Epithelial cell of prostate (primary cell): ENCODE measurements around the gene DLGAP1.

Experiments
- DNase-seq: peaks from one replicate; pipeline ENCODE4 v3.0.0-alpha.2; 2011; ENCODE audit warnings: low read depth, low spot score
- H3K27ac ChIP-seq: fragments of 450-650 bp; 2 replicates; pipeline ENCODE4 v1.5.1; 2017; ENCODE audit warnings: mild to moderate bottlenecking

DLGAP1 gene

DNA sequence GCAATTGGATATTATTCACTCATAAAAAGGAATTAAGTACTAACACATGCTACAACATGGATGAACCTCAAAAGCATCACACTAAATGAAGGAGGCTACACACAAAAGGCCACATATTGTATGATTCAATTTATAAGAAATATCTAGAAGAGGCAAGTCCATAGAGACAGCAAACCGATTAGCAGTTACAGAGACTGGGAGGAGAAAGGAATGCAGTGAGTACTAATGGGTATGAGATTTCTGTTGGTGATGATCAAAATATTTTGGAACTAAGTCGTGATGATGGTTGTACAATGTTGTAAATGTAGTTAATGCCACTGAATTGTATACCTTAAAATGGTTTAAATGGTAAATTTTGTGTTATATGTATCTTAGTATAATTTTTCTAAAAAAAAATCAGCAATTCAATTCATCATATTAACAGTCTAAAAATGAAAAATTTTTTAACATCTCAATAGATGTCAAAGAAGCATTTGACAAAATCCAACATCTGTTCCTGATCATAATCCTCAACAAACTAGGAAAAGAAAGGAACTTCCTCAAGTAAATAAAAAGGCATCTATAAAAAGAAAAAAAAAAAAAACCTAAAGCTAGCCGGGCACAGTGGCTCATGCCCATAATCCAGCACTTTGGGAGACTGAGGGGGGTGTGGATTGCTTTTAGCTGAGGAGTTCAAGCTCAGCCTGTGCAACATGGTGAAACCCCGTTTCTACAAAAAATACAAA is 907.1 kb downstream of the DLGAP1 start:
- H3K27ac ChIP-seq = no peak overlapping the region
- DNase-seq = no peak

DNA sequence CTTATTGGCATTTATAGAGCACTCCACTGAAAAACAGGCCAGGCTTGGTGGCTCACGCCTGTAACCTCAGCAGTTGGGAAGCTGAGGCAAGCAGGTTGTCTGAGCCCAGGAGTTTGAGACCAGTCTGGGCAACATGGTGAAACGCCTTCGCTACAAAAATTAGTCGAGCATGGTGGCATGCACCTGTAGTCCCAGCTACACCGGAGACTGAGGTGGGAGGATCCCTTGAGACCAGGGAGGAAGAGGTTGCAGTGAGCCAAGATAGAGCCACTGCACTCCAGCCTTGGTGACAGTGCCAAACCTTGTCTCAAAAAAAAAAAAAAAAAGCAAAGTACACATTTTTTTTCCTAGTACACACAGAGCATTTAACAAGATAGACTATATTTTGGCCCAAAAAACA is 909.0 kb downstream of the DLGAP1 start:
- DNase-seq = no peak
- H3K27ac ChIP-seq = no peak overlapping the region

DNA sequence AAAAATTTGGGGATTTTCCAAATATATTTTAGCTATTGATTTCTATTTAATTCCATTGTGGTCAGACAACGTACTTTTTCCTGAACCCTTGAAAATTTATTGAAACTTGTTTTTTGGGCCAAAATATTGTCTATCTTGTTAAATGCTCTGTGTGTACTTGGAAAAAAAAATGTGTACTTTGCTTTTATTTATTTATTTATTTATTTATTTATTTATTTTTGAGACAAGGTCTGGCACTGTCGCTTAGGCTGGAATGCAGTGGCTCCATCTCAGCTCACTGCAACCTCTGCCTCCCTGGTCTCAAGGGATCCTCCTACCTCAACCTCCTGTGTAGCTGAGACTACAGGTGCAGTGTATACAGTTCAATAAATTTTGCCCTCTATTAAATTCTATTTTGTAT is 910.6 kb downstream of the DLGAP1 start:
- no peak overlapping the region for H3K27ac ChIP-seq
- no peak for DNase-seq

DNA sequence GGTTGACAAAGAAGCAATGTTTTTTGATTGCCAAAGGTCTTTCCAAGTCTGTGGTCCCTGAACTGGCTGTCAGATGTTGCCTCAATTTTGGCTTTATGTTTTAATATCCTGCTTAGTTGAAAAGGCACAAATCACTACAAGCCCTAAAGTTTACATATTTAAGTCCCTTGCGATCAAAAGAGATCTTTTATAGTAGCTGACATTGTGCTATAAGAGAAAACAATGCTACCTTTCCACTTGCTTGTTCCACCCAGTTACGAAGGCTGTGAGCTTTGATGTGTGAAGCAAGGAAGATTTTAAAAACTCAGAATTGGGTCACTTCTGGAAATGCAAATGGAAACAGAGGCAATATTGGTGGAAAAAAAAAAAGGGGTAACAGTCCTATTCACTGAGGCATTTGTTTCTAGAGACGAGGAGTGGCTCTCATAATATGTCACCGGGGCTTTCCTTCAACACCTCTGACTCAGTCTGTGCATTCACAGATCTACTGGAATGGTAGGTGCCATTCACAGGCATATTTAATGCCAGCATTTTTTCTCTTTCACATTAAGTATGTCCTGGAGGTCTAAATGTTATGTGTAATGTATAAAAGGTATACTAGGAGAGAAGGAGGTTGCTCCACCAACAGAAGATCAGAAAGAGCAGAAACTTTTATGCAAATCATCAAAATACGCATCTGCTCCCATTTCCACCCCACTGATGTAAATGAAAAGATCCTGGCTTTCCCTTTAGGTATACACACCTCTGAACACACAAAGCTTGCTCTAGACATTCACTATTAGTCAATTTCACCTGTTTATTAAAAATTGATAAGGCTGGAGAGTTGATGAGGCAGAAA is 913.3 kb downstream of the DLGAP1 start:
- peak overlapping the region; percentile 15 for H3K27ac ChIP-seq
- no peak for DNase-seq

DNA sequence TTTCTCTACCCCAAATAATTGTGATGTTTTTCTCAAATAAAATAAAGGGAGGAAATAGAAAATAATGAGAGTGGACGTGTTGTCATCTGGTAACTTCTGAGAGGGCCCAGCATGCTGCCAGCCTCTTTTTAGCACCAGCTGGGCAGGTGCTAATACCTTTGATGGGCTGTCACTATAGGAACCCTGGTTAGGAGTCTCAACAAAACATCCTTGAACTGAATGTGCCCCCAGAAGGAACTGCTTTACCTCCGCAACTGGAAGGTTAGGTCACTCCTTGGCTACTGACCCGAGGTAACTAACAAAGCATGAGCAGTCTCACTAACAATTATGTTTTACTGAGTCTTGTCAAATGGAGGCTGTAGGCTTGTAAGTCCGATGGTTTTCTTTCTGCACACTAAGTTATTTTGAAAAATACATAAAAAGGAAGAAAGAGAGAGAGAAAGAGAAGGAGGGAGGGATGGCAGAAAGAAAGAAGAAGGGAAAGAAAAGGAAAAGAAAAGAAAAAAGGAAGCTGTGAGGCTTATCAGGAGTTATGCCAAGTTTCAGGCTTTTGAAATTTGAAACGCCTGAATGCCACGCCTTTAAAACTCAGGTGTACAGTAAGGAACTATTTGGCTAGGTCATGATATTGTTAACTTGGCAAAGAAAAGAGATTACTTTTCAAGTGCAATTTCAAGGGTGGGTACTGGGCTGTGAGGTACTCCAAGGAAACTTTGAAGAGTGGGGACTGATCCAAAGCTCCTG is 914.1 kb downstream of the DLGAP1 start:
- H3K27ac ChIP-seq = peak overlapping the region; percentile 15
- DNase-seq = peak; percentile 29

DNA sequence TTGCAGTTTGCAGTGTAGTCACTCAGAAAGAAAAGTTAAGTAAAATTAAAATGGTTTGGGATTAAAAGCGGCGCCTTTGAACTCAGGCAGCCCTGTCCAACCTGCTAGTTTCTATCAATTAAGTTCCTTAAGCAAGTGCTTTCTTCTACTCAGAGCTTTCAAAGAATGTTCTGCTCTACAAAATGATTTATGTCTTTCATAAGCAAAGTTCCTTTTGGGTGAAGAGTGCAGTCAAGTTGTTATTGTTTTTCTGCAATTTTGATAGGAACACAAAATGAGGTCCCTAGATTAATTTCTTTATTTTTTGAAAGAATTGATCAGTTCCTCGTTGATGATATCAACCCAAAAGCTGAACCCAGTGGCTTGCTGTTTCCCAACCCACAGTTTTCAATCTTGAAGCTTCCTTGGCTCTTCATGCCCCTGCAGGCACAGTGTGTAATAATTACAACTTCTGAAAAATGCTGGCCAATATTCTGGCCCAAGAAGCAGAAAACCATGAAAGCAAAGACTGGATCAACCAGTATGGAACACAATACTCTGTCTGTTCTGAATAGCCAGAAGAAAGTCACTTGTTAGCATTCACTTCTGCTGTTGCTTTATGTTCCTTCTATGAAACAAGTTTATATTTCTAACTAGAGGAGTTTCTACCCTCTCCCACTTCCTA is 916.0 kb downstream of the DLGAP1 start:
- no peak overlapping the region for H3K27ac ChIP-seq
- DNase-seq = no peak

DNA sequence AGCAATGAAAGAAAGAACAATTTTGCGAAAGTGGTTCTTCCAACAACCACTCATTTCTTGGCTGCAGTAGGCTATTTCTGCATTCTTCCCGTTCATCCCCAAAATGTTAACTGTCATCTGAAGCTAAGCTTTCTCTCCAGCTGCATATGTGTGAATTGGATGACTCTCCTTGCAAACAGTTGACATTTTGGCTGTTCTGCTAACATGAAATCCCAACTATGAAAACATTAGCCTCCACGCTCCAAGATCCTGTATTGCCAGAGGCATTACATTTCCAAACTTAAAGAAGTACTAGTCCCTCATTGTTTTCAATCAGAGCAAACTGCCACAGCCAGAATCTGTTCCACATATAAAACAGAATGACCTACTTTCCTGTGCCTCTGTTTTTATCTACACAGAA is 916.7 kb downstream of the DLGAP1 start:
- no peak overlapping the region for H3K27ac ChIP-seq
- no peak for DNase-seq

DNA sequence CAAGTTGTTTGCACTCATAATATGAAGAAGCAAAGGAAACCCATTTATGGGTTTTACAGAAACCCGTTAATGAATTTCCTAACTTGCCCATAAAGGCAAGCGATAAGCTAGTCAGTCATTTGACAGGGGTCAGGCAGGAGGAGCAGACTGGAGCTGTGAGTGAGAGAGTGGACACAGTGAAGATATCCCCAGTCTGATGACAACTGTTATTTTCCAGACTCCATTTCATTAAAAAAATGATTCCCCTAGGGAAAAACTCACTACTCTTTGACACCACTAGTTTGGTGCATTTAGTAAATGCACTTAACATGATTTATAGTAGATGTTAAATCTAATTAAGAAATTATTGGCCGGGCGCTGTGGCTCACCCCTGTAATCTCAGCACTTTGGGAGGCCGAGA is 924.3 kb downstream of the DLGAP1 start:
- H3K27ac ChIP-seq = no peak overlapping the region
- DNase-seq = no peak

DNA sequence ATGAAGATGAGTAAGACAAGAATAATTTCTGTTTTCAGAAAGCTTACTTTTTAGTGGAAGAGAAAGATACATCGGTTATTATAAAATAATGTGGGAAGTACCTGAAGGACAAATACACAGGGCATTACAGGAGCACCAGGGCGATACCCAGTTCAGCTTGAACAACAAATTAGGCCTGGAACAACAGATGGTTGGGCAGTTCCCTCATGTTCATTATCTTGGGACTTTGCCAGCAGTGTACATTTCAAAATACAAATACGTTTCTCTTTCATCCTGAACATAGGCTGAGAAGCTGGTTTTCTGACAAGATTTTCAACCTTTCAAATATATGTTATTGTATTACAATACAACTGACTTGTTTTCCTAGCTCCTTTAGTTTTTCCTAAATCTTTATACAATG is 925.5 kb downstream of the DLGAP1 start:
- no peak overlapping the region for H3K27ac ChIP-seq

DNA sequence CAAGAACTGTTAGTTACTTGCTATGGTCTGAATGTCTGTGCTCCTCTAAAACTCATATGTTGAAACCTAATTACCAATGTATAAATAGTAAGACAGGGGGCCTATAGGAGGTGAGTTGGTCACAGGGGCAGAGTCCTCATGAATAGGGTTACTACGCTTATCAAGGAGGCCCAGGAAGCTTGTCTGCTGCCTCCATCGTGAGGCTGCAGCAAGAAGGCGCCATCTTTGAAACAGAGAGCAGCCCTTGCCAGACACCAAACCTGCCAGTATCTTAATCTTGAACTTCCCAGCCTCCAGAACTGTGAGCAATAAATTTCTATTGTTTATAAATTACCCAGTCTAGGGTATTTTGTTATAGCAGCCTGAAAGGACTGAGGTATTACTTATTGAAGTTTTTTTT is 926.0 kb downstream of the DLGAP1 start:
- no peak for DNase-seq
- no peak overlapping the region for H3K27ac ChIP-seq

More for the DNA sequence above, 925.5 kb downstream of the DLGAP1 start:
- no peak for DNase-seq

DNA sequence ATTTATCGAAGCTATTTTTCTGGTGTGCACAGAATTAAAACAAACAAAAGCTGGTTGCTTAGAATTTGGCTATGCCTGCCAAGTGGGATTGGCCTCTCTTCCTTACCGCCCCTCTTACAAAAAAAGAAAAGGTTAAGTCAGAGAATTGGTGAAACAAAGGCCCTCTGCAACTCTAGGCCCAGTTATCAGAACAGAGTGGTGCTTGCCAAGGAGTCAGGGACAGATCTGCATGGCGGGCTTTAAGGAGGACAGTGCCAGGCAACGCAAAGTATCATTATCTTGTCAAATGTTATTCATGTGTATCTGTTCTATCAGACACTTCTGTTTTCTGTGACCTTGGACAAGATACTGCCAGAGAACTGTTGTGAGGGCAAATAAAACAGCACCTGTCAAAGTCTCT is 926.9 kb downstream of the DLGAP1 start:
- no peak overlapping the region for H3K27ac ChIP-seq
- DNase-seq = no peak

DNA sequence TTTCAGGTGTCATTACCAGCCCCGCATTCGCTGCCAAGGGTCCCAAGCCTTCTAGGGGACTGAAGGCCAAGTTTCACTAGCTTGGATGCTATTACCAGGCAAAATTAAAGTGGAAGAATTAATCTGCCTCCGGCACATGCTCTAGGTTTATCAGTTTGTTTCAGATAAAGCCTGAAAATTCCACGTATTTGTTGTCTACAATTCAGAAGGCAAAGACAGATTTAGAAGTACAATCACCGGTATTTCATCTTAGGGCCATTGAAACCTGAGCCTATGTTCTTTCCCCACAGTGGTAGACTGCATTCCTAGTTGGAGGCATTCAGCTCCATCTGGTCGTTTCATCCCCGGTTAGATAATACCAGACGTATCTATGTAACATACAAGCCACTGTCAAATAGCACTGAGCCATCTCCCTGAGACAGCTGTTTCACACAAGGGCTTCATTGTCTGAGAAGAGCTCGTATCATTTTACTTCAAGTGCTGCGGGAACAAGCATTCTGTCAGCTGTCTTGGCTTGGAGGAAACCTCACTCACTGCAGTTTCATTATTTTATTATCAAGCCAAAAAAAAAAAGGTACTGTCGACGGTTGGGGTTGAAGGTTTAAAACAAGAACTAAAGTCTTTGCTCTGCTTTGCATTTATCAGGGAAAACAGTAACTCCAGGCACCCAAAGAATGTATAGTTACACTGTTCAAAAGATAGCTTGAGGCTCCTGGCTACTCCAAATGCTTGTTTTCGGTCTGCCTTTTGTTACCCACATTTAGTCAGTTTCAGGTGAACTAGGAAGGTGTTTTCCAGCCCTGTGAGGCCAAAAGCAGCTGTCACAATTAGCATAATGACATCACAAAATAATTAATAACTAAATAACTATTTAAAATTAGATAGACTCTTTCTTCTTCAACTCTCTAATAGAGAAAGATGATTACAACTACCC is 928.4 kb downstream of the DLGAP1 start:
- no peak overlapping the region for H3K27ac ChIP-seq
- peak; percentile 39 for DNase-seq

DNA sequence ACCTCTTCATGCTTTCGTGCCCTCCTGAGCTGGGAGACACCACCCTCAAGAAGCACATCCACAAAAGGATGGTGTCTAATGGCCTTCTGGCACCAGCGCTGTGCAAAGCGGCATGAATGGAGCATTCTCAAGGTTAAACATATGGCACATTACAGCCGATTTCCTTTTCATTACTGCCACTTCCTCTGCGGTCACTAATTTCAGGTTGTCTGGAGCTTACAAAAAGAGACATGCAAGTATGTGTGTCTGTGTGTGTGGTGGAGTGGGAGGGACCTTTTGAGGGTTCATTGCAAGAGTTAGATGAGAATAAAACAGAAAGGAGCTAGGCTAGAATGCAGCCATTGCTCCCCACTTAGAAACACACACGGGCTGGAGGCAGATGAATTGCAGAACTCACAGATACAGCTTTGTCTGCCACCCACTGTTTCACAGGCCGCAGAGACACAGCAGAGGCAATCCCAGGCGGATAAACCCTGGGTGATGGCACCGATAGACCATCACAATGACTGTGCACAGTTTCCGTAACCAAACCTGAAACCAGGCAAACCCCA is 929.2 kb downstream of the DLGAP1 start:
- H3K27ac ChIP-seq = no peak overlapping the region
- DNase-seq = no peak

DNA sequence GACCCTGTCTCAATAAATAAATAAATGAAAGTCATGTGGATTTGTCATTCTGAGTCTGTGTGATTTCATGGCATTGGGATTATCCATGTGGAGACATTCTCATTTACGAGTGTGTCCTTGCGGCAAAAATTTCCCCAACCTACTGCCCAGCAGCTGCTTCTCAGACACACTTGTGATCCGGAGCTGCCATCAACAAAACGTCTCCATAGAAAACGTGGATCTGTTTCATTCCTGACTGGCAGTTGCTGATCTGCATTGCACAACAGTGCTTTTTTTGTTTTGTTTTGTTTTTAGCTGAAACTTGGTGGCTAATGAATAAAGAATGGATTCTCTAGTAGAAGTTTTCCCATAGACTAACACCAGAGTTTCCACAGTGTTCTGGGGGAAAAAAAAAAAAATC is 930.4 kb downstream of the DLGAP1 start:
- no peak overlapping the region for H3K27ac ChIP-seq
- no peak for DNase-seq

DNA sequence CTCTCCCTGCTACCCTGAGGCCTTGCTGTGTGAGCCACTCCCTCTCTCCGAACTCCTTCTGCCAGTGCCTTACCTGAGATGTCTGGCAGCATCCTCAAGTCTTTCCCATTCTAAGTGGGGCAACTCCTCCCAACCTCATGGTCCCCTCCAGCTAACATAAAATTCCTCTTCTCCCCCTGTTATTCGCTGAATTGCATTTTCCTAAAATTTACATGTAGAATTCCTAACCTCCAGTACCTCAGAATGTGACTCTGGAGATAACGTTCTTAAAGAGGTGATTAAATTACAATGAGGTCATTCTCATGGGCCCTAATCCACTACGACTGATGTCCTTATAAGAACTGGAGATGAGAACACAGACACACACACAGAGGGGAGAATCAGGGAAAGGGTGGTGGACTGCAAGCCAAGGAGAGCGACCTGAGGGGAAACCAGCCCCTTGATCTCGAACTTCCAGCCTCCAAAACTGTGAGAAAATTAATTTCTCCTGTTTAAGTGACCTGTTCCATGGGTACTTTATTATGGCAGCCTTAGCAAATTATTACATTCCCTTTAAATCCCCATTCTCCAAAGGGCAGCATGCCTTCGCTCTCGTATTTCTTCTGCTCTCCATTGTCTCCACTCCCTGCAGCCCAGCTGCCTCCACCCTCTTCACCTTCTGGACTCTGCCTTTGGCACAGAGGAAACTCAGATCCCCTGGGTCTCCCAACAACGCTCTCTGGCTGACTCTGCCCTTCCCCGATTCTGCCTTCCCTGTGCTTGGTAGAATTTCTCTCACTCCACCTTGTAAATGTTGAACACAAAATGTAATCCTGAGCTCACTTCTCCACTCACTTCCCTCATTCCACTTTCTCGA is 934.6 kb downstream of the DLGAP1 start:
- H3K27ac ChIP-seq = no peak overlapping the region
- DNase-seq = no peak

DNA sequence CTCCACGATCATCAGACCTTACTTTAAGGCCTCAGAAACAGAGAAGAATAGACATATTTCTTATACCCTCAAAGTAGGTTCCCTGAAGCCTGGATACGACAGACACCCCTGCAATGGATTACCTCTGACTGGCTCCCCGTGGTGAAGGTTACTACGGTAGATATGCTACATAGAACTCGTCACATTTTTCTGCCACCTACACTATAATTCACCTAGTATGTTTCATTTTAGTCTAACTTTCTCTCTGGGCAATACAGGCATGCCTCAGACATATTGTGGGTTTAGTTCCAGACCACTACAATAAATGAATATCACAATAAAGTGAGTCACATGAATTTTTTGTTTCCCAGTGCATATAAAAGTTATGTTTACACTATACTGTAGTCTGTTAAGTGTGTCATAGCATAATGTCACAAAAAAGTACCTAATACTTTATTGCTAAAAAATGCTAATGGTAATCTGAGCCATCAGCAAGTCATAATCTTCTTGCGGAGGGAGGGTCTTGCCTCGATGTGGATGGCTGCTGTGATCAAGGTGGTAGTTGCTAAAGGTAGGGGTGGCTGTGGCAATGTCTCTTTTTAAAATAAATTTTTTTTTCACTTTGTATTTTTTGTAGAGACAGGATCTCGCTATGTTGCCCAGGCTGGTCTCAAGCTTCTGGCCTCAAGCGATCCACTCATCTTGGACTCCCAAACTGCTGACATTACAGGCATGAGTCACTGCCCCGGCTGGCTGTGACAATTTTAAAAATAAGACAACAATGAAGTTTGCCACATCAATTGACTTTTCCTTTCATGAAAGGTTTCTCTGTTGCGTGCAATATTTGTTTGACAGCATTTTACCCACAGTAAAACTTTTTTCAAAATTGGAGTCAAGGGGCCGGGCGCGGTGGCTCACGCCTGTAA is 940.5 kb downstream of the DLGAP1 start:
- no peak overlapping the region for H3K27ac ChIP-seq
- no peak for DNase-seq

DNA sequence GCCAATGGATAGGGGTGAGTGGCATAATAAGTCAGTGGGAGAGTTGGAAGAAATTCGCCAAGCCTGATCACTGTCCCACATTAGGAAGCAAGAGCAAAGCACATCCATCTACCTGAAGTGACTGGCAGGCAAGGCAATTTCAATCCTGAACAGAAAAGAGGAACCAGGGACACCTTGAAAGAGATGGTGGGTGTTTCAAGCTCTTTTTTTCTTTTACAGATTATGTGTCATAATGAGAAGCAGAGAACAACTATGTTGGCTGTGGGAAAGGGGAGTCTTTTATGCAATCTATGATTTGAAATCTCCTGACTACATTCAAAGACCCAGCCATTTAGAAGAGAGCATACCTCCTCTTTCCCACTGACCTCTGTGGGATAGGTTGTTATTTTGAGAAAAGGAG is 941.6 kb downstream of the DLGAP1 start:
- DNase-seq = no peak
- H3K27ac ChIP-seq = no peak overlapping the region
